Measurements from ENCODE around the gene EVI2B.

DNA sequence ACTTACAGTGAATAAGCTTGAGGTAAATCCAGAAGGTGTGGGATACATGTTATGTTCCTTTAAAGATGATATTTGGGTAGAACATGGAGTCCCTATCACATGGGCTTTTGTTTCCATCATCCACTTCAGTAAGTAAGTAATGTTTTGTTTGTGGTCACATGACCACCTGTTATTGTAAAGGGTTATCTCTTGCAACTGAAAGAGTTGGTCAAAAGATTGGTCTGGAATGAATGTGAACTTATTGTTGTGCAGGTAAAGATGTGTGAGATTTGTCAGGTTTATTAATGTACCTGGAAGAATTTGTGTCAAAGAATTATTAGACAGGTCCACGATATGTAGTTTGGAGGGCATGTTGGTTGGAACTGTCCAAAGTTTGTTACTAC lies 18.4 kb downstream of the EVI2B start:
- TF ChIP-seq MYC (IDR thresholded peaks at IDR 0.05; ENCODE audit: borderline replicate concordance, low read length), result no peak
- TF ChIP-seq POLR2A (IDR thresholded peaks at IDR 0.05; ENCODE audit: low read length), result no peak
- no peak for TF ChIP-seq NR3C1 (IDR thresholded peaks at IDR 0.05)
- TF ChIP-seq CTCF (IDR thresholded peaks at IDR 0.05), result no peak
- TF ChIP-seq, protein P1, sequence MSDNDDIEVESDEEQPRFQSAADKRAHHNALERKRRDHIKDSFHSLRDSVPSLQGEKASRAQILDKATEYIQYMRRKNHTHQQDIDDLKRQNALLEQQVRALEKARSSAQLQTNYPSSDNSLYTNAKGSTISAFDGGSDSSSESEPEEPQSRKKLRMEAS (IDR thresholded peaks at IDR 0.05), result no peak
- no peak for TF ChIP-seq POLR2AphosphoS2 (conservative IDR thresholded peaks at IDR 0.05; ENCODE audit: low read length)
- no peak for TF ChIP-seq KDM1A (IDR thresholded peaks at IDR 0.05; ENCODE audit: low read depth)
- no peak for TF ChIP-seq E2F6 (IDR thresholded peaks at IDR 0.05; ENCODE audit: borderline replicate concordance, low read depth)
- TF ChIP-seq ZNF302 (CRISPR knock-in tag; IDR thresholded peaks at IDR 0.05), result no peak
- no peak for TF ChIP-seq RAD21 (conservative IDR thresholded peaks at IDR 0.05 in 1 of 2, IDR thresholded peaks at IDR 0.05 in 1 of 2)
- no peak for TF ChIP-seq EP300 (IDR thresholded peaks at IDR 0.05)
- TF ChIP-seq RNF2 (IDR thresholded peaks at IDR 0.05; ENCODE audit: borderline replicate concordance, low read depth), result no peak
- no peak for TF ChIP-seq CEBPB (IDR thresholded peaks at IDR 0.05)
- TF ChIP-seq SREBF2 (IDR thresholded peaks at IDR 0.05), result no peak
